IPS-20b (cell line): ENCODE data around the gene ZNF488.

Source experiments
- H3K27ac ChIP-seq: one replicate; pipeline ENCODE4 v1.5.1; 2013; ENCODE audit warnings: low read length
- H3K27me3 ChIP-seq: 2 replicates; pipeline ENCODE4 v1.6.1; 2013; ENCODE audit warnings: mild to moderate bottlenecking, low read length, inconsistent platforms; ENCODE audit not compliant: insufficient read depth
- H3K36me3 ChIP-seq: 2 replicates; pipeline ENCODE4 v1.6.1; 2013; ENCODE audit warnings: low read depth, mild to moderate bottlenecking, inconsistent platforms, low read length, moderate library complexity; ENCODE audit not compliant: insufficient read depth
- H3K4me1 ChIP-seq: 2 replicates; pipeline ENCODE4 v1.6.1; 2013; ENCODE audit warnings: mild to moderate bottlenecking, control low read depth, inconsistent platforms, low read length, moderate library complexity; ENCODE audit not compliant: insufficient read depth
- H3K4me3 ChIP-seq: 2 replicates; pipeline ENCODE4 v1.5.1; 2013; ENCODE audit warnings: mild to moderate bottlenecking, low read length, inconsistent platforms
- H3K9ac ChIP-seq: 2 replicates; pipeline ENCODE4 v1.6.1; 2013; ENCODE audit warnings: low read depth, mild to moderate bottlenecking, inconsistent platforms, low read length, moderate library complexity
- H3K9me3 ChIP-seq: 2 replicates; pipeline ENCODE4 v1.6.1; 2013; ENCODE audit warnings: mild to moderate bottlenecking, low read depth, low read length, inconsistent platforms; ENCODE audit not compliant: insufficient read depth

Gene ZNF488

GRCh38 chr10:47378606-47379444 lies 5.3 kb downstream of the ZNF488 start:
- H3K4me1 ChIP-seq, result peaks cover 19% of the 10 kb centered on the region; the same call in 1 of the 2 replicates
- H3K4me3 ChIP-seq, result no peak overlapping the region
- no peak overlapping the region for H3K27ac ChIP-seq
- H3K9ac ChIP-seq, result no peak overlapping the region
- H3K9me3 ChIP-seq, result no peaks in the 10 kb centered on the region
- peaks cover 8% of the 10 kb centered on the region; the same call in 1 of the 2 replicates for H3K27me3 ChIP-seq
- H3K36me3 ChIP-seq, result no peaks in the 10 kb centered on the region

- Histone ChIP-seq H3K4me3 (no peak overlapping the region), H3K4me1 (peaks cover 15% of the 10 kb centered on the region; the same call in 1 of the 2 replicates), H3K9ac (no peak overlapping the region), H3K9me3 (no peaks in the 10 kb centered on the region), H3K27me3 (0 out of 2 replicates have a peak, but pooled peaks cover 1% of the 10 kb centered on the region), H3K27ac (no peak overlapping the region), H3K36me3 (no peaks in the 10 kb centered on the region)
Observed at GRCh38 chr10:47378183-47378510, 5.9 kb downstream of the ZNF488 start.

GRCh38 chr10:47376522-47377220 lies 7.4 kb downstream of the ZNF488 start:
- Histone ChIP-seq H3K4me1 (peaks cover 15% of the 10 kb centered on the region; the same call in 1 of the 2 replicates), H3K4me3 (no peak overlapping the region), H3K27me3 (no peaks in the 10 kb centered on the region), H3K27ac (no peak overlapping the region), H3K9ac (no peak overlapping the region), H3K9me3 (no peaks in the 10 kb centered on the region), H3K36me3 (no peaks in the 10 kb centered on the region)

- Histone ChIP-seq H3K4me3 (no peak overlapping the region), H3K36me3 (no peaks in the 10 kb centered on the region), H3K9ac (no peak overlapping the region), H3K27ac (no peak overlapping the region), H3K27me3 (no peaks in the 10 kb centered on the region), H3K4me1 (peaks cover 13% of the 10 kb centered on the region; the same call in 1 of the 2 replicates), H3K9me3 (no peaks in the 10 kb centered on the region)
Observed at GRCh38 chr10:47374611-47375536, 9.2 kb downstream of the ZNF488 start.

- no peak overlapping the region for H3K4me3 ChIP-seq
- no peaks in the 10 kb centered on the region for H3K36me3 ChIP-seq
- H3K27me3 ChIP-seq, result no peaks in the 10 kb centered on the region
- no peaks in the 10 kb centered on the region for H3K9me3 ChIP-seq
- H3K4me1 ChIP-seq, result peaks cover 13% of the 10 kb centered on the region; the same call in 1 of the 2 replicates
- no peak overlapping the region for H3K27ac ChIP-seq
- H3K9ac ChIP-seq, result no peak overlapping the region
Observed at GRCh38 chr10:47372726-47373125, 11.4 kb downstream of the ZNF488 start.

- Histone ChIP-seq H3K9ac (no peak overlapping the region), H3K27me3 (no peaks in the 10 kb centered on the region), H3K9me3 (no peaks in the 10 kb centered on the region), H3K4me3 (no peak overlapping the region), H3K27ac (no peak overlapping the region), H3K36me3 (no peaks in the 10 kb centered on the region; the same call in 1 of the 2 replicates), H3K4me1 (peaks cover 13% of the 10 kb centered on the region; the same call in 1 of the 2 replicates)
Observed at GRCh38 chr10:47371629-47372485, 12.2 kb downstream of the ZNF488 start.

GRCh38 chr10:47370878-47371277 lies 13.2 kb downstream of the ZNF488 start:
- no peak overlapping the region for H3K9ac ChIP-seq
- H3K36me3 ChIP-seq, result no peaks in the 10 kb centered on the region; the same call in 1 of the 2 replicates
- no peaks in the 10 kb centered on the region for H3K27me3 ChIP-seq
- H3K4me1 ChIP-seq, result peaks cover 13% of the 10 kb centered on the region; the same call in 1 of the 2 replicates
- no peak overlapping the region for H3K27ac ChIP-seq
- no peak overlapping the region for H3K4me3 ChIP-seq
- no peaks in the 10 kb centered on the region for H3K9me3 ChIP-seq

- H3K27me3 ChIP-seq, result no peaks in the 10 kb centered on the region
Observed at GRCh38 chr10:47370015-47370767, 13.9 kb downstream of the ZNF488 start.

GRCh38 chr10:47369251-47369894 lies 14.7 kb downstream of the ZNF488 start:
- Histone ChIP-seq H3K27me3 (no peaks in the 10 kb centered on the region), H3K4me3 (no peak overlapping the region), H3K9ac (no peak overlapping the region), H3K4me1 (peaks cover 13% of the 10 kb centered on the region; the same call in 1 of the 2 replicates), H3K27ac (no peak overlapping the region), H3K36me3 (no peaks in the 10 kb centered on the region; the same call in 1 of the 2 replicates), H3K9me3 (no peaks in the 10 kb centered on the region)

More at GRCh38 chr10:47370015-47370767, 13.9 kb downstream of the ZNF488 start:
- H3K4me1 ChIP-seq, result peaks cover 13% of the 10 kb centered on the region; the same call in 1 of the 2 replicates
- H3K27ac ChIP-seq, result no peak overlapping the region
- H3K36me3 ChIP-seq, result no peaks in the 10 kb centered on the region; the same call in 1 of the 2 replicates
- H3K9ac ChIP-seq, result no peak overlapping the region
- no peak overlapping the region for H3K4me3 ChIP-seq
- H3K9me3 ChIP-seq, result no peaks in the 10 kb centered on the region
